T47D (cell line): ENCODE results near the gene PTPRB.

Experiments
- DNase-seq, 2 experiments: peaks; one replicate each; pipeline versions ENCODE4 v3.0.0 to v3.0.0-alpha.2; 2011 to 2012; ENCODE audit warnings: low read depth in 1 of 2, low spot score in 1 of 2
- JUND ChIP-seq: IDR thresholded peaks from 2 replicates; pipeline ENCODE4 v1.6.1; 2012; ENCODE audit warnings: low read depth
- in situ Hi-C: cut with HindIII; loops from 2 replicates; pipeline ENCODE4 v1.10.0; 2016; ENCODE audit warnings: low sequenced_read_pairs, low pct_unique_long_range_greater_than_20kb

Gene PTPRB

GRCh38 chr12:70607107-70607506, 30.1 kb downstream of the PTPRB start:
- no peak for TF ChIP-seq JUND
- DNase-seq = no peak
- in situ Hi-C loops = no loop called here

GRCh38 chr12:70605976-70606375, 31.3 kb downstream of the PTPRB start:
- in situ Hi-C loops = no loop called here
- TF ChIP-seq JUND = no peak
- DNase-seq = no peak

- DNase-seq = no peak
- in situ Hi-C loops = no loop called here
- no peak for TF ChIP-seq JUND
These were observed 32.6 kb downstream of the PTPRB start for GRCh38 chr12:70604662-70605061.

DNA sequence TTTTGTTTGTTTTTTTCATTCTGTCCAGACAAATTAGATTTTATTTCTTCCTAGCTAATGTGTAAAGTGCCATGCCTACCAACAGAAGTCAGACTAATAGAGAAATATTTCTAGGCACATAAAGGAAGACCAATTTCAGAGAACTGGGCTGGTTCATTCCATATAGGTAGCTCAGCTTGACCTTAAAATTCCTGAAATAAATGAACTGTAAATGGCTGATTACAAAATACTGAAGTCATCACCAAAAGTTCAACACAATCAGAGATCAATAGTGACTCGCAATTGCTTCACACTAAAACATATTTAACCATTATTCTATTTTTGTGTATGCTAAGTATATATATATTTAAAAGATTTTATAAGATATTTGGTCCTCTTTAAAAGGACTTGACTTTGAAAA, 34.2 kb downstream of the PTPRB start:
- DNase-seq = no peak
- TF ChIP-seq JUND = no peak
- in situ Hi-C loops = no loop called here

- no peak for DNase-seq
- in situ Hi-C loops = no loop called here
- TF ChIP-seq JUND = no peak
These were observed 38.6 kb downstream of the PTPRB start for GRCh38 chr12:70598467-70599193.

DNA sequence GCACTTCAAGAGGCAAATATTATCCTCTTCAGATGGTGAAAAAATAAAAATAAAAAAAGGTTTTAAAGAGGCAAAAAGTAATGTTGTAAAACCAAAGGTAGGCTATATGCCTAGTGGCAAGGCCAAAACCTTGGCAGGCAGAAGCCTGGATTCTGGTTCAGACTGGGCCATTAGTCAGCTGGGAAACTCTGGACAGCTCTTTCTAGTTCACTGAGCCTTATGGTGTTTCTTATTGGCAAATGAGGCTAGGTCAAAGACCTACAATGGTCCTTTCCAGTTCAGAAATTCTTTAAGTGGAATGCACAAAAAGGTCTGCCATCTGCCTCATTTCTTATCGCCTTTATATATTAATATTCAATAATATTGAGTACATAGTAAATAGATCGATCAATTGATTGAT, 44.6 kb downstream of the PTPRB start:
- in situ Hi-C loops = no loop called here
- no peak for TF ChIP-seq JUND

GRCh38 chr12:70590549-70591226, 46.5 kb downstream of the PTPRB start:
- in situ Hi-C loops = no loop called here
- DNase-seq = no peak
- no peak for TF ChIP-seq JUND

More for the DNA sequence above, 44.6 kb downstream of the PTPRB start:
- no peak for DNase-seq

DNA sequence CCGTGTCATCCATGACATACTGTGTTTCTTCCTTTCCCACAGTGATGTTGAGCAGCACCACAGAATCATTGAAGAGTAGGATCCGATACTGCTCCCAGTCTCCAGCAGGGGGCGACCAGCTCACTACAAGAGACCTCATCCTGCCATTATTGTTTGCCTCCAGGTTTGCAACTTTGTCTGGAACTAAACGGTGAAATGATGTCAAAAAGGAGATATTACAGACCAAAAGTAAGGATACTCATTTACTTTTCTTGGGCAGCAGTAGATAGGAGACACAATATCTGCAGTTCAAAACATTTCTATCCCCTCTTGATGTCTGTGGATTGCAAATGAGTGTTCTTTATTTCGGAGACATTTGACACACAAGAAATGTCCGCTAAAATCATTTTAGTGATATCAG, 47.2 kb downstream of the PTPRB start:
- TF ChIP-seq JUND = no peak
- DNase-seq = peak; percentile 58 to 80
- in situ Hi-C loops = no loop called here

GRCh38 chr12:70584332-70584731, 52.9 kb downstream of the PTPRB start:
- TF ChIP-seq JUND = no peak
- DNase-seq = peak in 1 of 2 experiments; percentile 33
- in situ Hi-C loops = no loop called here

GRCh38 chr12:70583251-70583650, 54.0 kb downstream of the PTPRB start:
- TF ChIP-seq JUND = no peak
- DNase-seq = no peak
- in situ Hi-C loops = no loop called here

DNA sequence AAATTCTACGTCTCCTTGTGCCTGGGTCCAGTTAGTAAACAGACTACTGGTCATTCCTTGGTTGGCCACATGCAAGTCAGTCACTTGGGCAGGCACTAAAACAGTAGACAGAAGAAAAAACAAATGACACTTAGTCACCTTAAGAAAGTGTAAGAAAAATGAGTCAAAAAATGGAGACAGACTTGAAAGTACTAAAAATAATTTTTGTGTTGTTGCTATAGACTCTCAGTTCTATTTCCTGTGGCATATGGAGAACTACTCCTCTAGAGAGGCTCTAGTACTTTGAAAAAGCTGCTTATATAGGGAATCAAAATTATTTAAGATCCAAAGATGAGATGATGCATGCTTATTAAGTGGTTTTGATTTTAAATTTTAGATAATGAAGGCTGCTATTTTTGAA, 56.0 kb downstream of the PTPRB start:
- DNase-seq = no peak
- TF ChIP-seq JUND = no peak
- in situ Hi-C loops = no loop called here

GRCh38 chr12:70577283-70577634, 60.0 kb downstream of the PTPRB start:
- in situ Hi-C loops = no loop called here
- no peak for DNase-seq
- no peak for TF ChIP-seq JUND

DNA sequence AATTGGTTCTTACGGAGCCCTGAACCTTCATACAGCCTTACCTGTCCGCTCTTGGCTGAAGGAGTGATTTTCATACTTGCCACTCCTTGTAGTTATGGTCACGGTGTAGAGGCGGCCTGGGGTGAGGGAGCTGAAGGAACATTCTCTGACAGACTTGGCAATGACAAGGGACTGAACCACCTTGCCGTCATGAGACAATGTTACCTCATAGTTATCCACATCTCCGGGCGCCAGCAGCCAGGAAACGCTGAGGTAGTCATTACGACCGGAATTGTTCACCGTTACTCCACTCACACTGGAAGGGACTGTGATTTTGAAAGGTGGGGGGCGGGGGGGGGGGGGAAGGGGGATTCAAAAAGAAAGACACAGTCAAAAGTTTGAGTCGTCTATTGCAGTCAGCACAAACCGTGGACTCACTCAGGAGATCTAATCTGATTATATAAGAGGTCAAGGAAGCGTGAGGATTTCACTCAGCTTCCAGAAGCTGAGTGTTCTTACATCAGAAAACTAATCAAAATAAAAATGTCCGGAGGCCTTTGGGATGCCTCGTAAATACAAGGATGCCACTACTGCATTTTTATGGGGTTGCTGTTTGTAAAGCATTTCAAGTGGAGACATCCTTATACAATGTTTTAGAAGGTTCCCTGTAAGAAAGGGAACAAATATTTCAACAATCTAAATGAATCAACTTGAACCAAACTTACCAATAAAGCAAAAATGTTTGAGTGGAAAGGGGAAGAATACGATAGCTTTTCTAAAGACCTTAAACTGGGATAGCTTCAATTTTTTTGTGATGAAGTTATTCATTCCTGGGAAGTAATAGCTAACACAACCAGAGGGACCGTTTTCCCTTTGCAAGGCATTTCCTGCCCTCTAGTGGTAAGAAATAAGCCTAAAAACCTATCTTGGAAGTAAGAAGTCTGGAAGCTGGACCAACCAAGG, 60.6 kb downstream of the PTPRB start:
- DNase-seq = peak; percentile 52 to 86
- no peak for TF ChIP-seq JUND
- in situ Hi-C loops = no loop called here
